Activated naive CD8-positive, alpha-beta T cell treated with anti-CD3 and anti-CD28 coated beads, Interleukin-2, amount 10 ng/mL, durations not matched to agents 7 days and 5 days (primary cell): ENCODE data around the gene AOC1. TPM values are rescaled to one million over a fixed set of nuclear protein-coding genes. Genes with fewer than 3 reads are reported as not detected.

Experiments used
- ATAC-seq: fragments of 150-1000 bp; cut with Tn5 transposase; one replicate; pipeline ENCODE4 v1.10.0; 2021; ENCODE audit warnings: low read depth, moderate library complexity
- POLR2A ChIA-PET: fragments of 350-600 bp; sonication (Branson Sonifier 250); formaldehyde crosslinking; loops from one replicate; lab custom pipeline; 2021; ENCODE audit warnings: antibody characterized with exemption; lab: Charles Lee
- DNase-seq: peaks from one replicate; pipeline ENCODE4 v3.0.0; 2021
- H3K27ac Mint-ChIP-seq: one replicate; pipeline ENCODE4 v1.8.0; 2022; ENCODE audit warnings: mild to moderate bottlenecking, mixed read lengths
- H3K27me3 Mint-ChIP-seq: one replicate; pipeline ENCODE4 v1.8.0; 2022; ENCODE audit warnings: mild to moderate bottlenecking, moderate library complexity, mixed read lengths
- H3K36me3 Mint-ChIP-seq: one replicate; pipeline ENCODE4 v1.8.0; 2021; ENCODE audit warnings: mild to moderate bottlenecking, mixed read lengths
- H3K4me1 Mint-ChIP-seq: one replicate; pipeline ENCODE4 v1.8.0; 2021; ENCODE audit warnings: mixed read lengths
- H3K4me3 Mint-ChIP-seq: one replicate; pipeline ENCODE4 v1.8.0; 2022; ENCODE audit warnings: mild to moderate bottlenecking, moderate library complexity, mixed read lengths
- H3K9me3 Mint-ChIP-seq: one replicate; pipeline ENCODE4 v1.8.0; 2021; ENCODE audit warnings: mixed read lengths
- total RNA-seq, 2 experiments: library from RNA; stranded (reverse); gene quantifications; one replicate each; pipeline ENCODE4 v1.2.3, GENCODE V29; 2021

Gene AOC1
- total RNA-seq, 2 experiments from 2014 or later, result not detected

GRCh38 chr7:150877536-150877935 is 25.2 kb downstream of the AOC1 start:
- H3K27ac Mint-ChIP-seq, result no peak overlapping the region
- H3K27me3 Mint-ChIP-seq, result peaks cover 45% of the 10 kb centered on the region
- DNase-seq (no peak), ATAC-seq (no peak)
- peaks cover 16% of the 10 kb centered on the region for H3K9me3 Mint-ChIP-seq
- H3K4me3 Mint-ChIP-seq, result no peak overlapping the region
- H3K36me3 Mint-ChIP-seq, result peaks cover 5% of the 10 kb centered on the region
- POLR2A ChIA-PET, result no interaction called here
- H3K4me1 Mint-ChIP-seq, result peaks cover 1% of the 10 kb centered on the region

- H3K36me3 Mint-ChIP-seq, result peaks cover 5% of the 10 kb centered on the region
- peaks cover 42% of the 10 kb centered on the region for H3K27me3 Mint-ChIP-seq
- peaks cover 1% of the 10 kb centered on the region for H3K4me1 Mint-ChIP-seq
- no peak for ATAC-seq
- H3K9me3 Mint-ChIP-seq, result peaks cover 21% of the 10 kb centered on the region
- DNase-seq, result no peak
- POLR2A ChIA-PET, result no interaction called here
- no peak overlapping the region for H3K27ac Mint-ChIP-seq
- H3K4me3 Mint-ChIP-seq, result no peak overlapping the region
Measured at GRCh38 chr7:150879345-150879744, 27.0 kb downstream of the AOC1 start.

- no peak overlapping the region for H3K27ac Mint-ChIP-seq
- peaks cover 5% of the 10 kb centered on the region for H3K36me3 Mint-ChIP-seq
- ATAC-seq, result no peak
- peaks cover 1% of the 10 kb centered on the region for H3K4me1 Mint-ChIP-seq
- DNase-seq, result no peak
- POLR2A ChIA-PET, result no interaction called here
- H3K27me3 Mint-ChIP-seq, result peaks cover 35% of the 10 kb centered on the region
- peaks cover 21% of the 10 kb centered on the region for H3K9me3 Mint-ChIP-seq
- H3K4me3 Mint-ChIP-seq, result no peak overlapping the region
Measured at GRCh38 chr7:150881189-150881588, 28.9 kb downstream of the AOC1 start.

GRCh38 chr7:150890853-150891584 is 38.7 kb downstream of the AOC1 start:
- Mint-ChIP-seq H3K36me3 (no peaks in the 10 kb centered on the region), H3K27me3 (peaks cover 14% of the 10 kb centered on the region), H3K27ac (no peak overlapping the region), H3K4me1 (no peaks in the 10 kb centered on the region), H3K9me3 (no peaks in the 10 kb centered on the region), H3K4me3 (no peak overlapping the region)
- ATAC-seq, result no peak
- POLR2A ChIA-PET, result no interaction called here
- DNase-seq, result no peak

- Mint-ChIP-seq H3K4me3 (no peak overlapping the region), H3K27me3 (peaks cover 21% of the 10 kb centered on the region), H3K27ac (no peak overlapping the region), H3K4me1 (no peaks in the 10 kb centered on the region), H3K9me3 (no peaks in the 10 kb centered on the region), H3K36me3 (no peaks in the 10 kb centered on the region)
- ATAC-seq (no peak), DNase-seq (no peak)
- POLR2A ChIA-PET, result no interaction called here
Measured at GRCh38 chr7:150891740-150892139, 39.4 kb downstream of the AOC1 start.

GRCh38 chr7:150895809-150896208 is 43.5 kb downstream of the AOC1 start:
- POLR2A ChIA-PET, result no interaction called here
- ATAC-seq, result no peak
- H3K36me3 Mint-ChIP-seq, result no peaks in the 10 kb centered on the region
- DNase-seq, result no peak
- H3K9me3 Mint-ChIP-seq, result no peaks in the 10 kb centered on the region
- H3K27ac Mint-ChIP-seq, result no peak overlapping the region
- H3K4me1 Mint-ChIP-seq, result peaks cover 2% of the 10 kb centered on the region
- H3K4me3 Mint-ChIP-seq, result no peak overlapping the region
- H3K27me3 Mint-ChIP-seq, result peaks cover 34% of the 10 kb centered on the region

- no peak for ATAC-seq
Measured at GRCh38 chr7:150896562-150897209, 44.4 kb downstream of the AOC1 start.

GRCh38 chr7:150897502-150898474 is 45.5 kb downstream of the AOC1 start:
- H3K4me3 Mint-ChIP-seq, result no peak overlapping the region
- DNase-seq (no peak), ATAC-seq (no peak)
- POLR2A ChIA-PET, result interaction anchor here (0.8 kb wide), 1 partner anchor 11 kb away, joined by 3 read pairs; no protein-coding TSS in a partner anchor
- no peaks in the 10 kb centered on the region for H3K36me3 Mint-ChIP-seq
- H3K4me1 Mint-ChIP-seq, result peaks cover 2% of the 10 kb centered on the region
- no peaks in the 10 kb centered on the region for H3K9me3 Mint-ChIP-seq
- H3K27me3 Mint-ChIP-seq, result peaks cover 43% of the 10 kb centered on the region
- no peak overlapping the region for H3K27ac Mint-ChIP-seq

More at GRCh38 chr7:150896562-150897209, 44.4 kb downstream of the AOC1 start:
- Mint-ChIP-seq H3K4me3 (no peak overlapping the region), H3K4me1 (peaks cover 2% of the 10 kb centered on the region), H3K27me3 (peaks cover 37% of the 10 kb centered on the region), H3K36me3 (no peaks in the 10 kb centered on the region), H3K9me3 (no peaks in the 10 kb centered on the region), H3K27ac (no peak overlapping the region)
- no peak for DNase-seq
- POLR2A ChIA-PET, result no interaction called here

- Mint-ChIP-seq H3K27me3 (peaks cover 46% of the 10 kb centered on the region), H3K4me1 (peaks cover 2% of the 10 kb centered on the region), H3K36me3 (no peaks in the 10 kb centered on the region), H3K9me3 (no peaks in the 10 kb centered on the region), H3K4me3 (no peak overlapping the region), H3K27ac (no peak overlapping the region)
- POLR2A ChIA-PET, result interaction anchor here (0.8 kb wide), 1 partner anchor 11 kb away, joined by 3 read pairs; no protein-coding TSS in a partner anchor
- peak; percentile 85 for DNase-seq
- peak; percentile 81 for ATAC-seq
Measured at GRCh38 chr7:150898475-150899011, 46.2 kb downstream of the AOC1 start.

GRCh38 chr7:150900675-150901074 is 48.4 kb downstream of the AOC1 start:
- POLR2A ChIA-PET, result no interaction called here
- Mint-ChIP-seq H3K4me3 (no peak overlapping the region), H3K27ac (no peak overlapping the region), H3K36me3 (no peaks in the 10 kb centered on the region), H3K4me1 (peaks cover 4% of the 10 kb centered on the region), H3K9me3 (no peaks in the 10 kb centered on the region), H3K27me3 (peaks cover 57% of the 10 kb centered on the region)
- ATAC-seq (no peak), DNase-seq (no peak)

- peaks cover 4% of the 10 kb centered on the region for H3K4me1 Mint-ChIP-seq
- no peak overlapping the region for H3K4me3 Mint-ChIP-seq
- no peak for ATAC-seq
- H3K27me3 Mint-ChIP-seq, result peaks cover 58% of the 10 kb centered on the region
- H3K27ac Mint-ChIP-seq, result no peak overlapping the region
- DNase-seq, result no peak
- POLR2A ChIA-PET, result no interaction called here
- no peaks in the 10 kb centered on the region for H3K36me3 Mint-ChIP-seq
- H3K9me3 Mint-ChIP-seq, result no peaks in the 10 kb centered on the region
Measured at GRCh38 chr7:150901160-150902035, 49.1 kb downstream of the AOC1 start.
